ENCODE results near the gene GAD1. TPM values are rescaled to one million over a fixed set of nuclear protein-coding genes. Genes with fewer than 3 reads are reported as not detected.

The GAD1 gene
- total RNA-seq, 2 donors from 2014 or later = 12.8 to 26.3 TPM

GRCh38 chr2:170812710-170813600 lies 3.7 kb upstream of the GAD1 start:
- Mint-ChIP-seq H3K27me3 (ENCODE audit: insufficient read depth) (peaks cover 41% of the 10 kb centered on the region), H3K4me1 (peaks cover 31% of the 10 kb centered on the region), H3K4me3 (peak overlapping the region; percentile 70), H3K27ac (no peak overlapping the region), H3K9me3 (no peaks in the 10 kb centered on the region), H3K36me3 (ENCODE audit: low read depth) (no peaks in the 10 kb centered on the region)
- Histone ChIP-seq H3K4me1 (ENCODE audit: control insufficient read depth, insufficient read depth, low read length) (peaks cover 4% of the 10 kb centered on the region), H3K4me3 (ENCODE audit: low read length) (peak overlapping the region; percentile 78), H3K27ac (ENCODE audit: low read depth, low read length) (no peak overlapping the region), H3K27me3 (ENCODE audit: control insufficient read depth, insufficient read depth, low read length, poor library complexity, severe bottlenecking) (peaks cover 35% of the 10 kb centered on the region), H3K9ac (ENCODE audit: extremely low read depth, low read length, poor library complexity, severe bottlenecking) (no peak overlapping the region), H3K36me3 (ENCODE audit: control insufficient read depth, insufficient read depth, low read length) (no peaks in the 10 kb centered on the region), H3K9me3 (ENCODE audit: control insufficient read depth, low read length) (no peaks in the 10 kb centered on the region)
- peak; percentile 75 for DNase-seq
- 0 to 3% methylated on average over 11 to 14 of the region's 14 CpGs for whole genome bisulfite sequencing, 2 experiments (ENCODE audit: insufficient coverage in 1 of 2, insufficient read length in 1 of 2)
- TF ChIP-seq CTCF (conservative IDR thresholded peaks at IDR 0.05) = peak; percentile 89

- Histone ChIP-seq H3K27ac (ENCODE audit: low read depth, low read length) (no peak overlapping the region), H3K27me3 (ENCODE audit: control insufficient read depth, insufficient read depth, low read length, poor library complexity, severe bottlenecking) (peaks cover 41% of the 10 kb centered on the region), H3K4me1 (ENCODE audit: control insufficient read depth, insufficient read depth, low read length) (peaks cover 4% of the 10 kb centered on the region), H3K36me3 (ENCODE audit: control insufficient read depth, insufficient read depth, low read length) (no peaks in the 10 kb centered on the region), H3K4me3 (ENCODE audit: low read length) (peak overlapping the region; percentile 78), H3K9ac (ENCODE audit: extremely low read depth, low read length, poor library complexity, severe bottlenecking) (no peak overlapping the region), H3K9me3 (ENCODE audit: control insufficient read depth, low read length) (no peaks in the 10 kb centered on the region)
- no peak for TF ChIP-seq CTCF (conservative IDR thresholded peaks at IDR 0.05)
- Mint-ChIP-seq H3K27ac (no peak overlapping the region), H3K27me3 (ENCODE audit: insufficient read depth) (peaks cover 50% of the 10 kb centered on the region), H3K36me3 (ENCODE audit: low read depth) (no peaks in the 10 kb centered on the region), H3K9me3 (no peaks in the 10 kb centered on the region), H3K4me1 (peaks cover 34% of the 10 kb centered on the region), H3K4me3 (peak overlapping the region; percentile 70)
- peak; percentile 95 for DNase-seq
- WGBS, 2 experiments (ENCODE audit: insufficient coverage in 1 of 2, insufficient read length in 1 of 2) = 1 to 4% methylated on average over 23 to 39 of the region's 41 CpGs
Measured at GRCh38 chr2:170813611-170814532, 2.8 kb upstream of the GAD1 start.

- Mint-ChIP-seq H3K9me3 (no peaks in the 10 kb centered on the region), H3K27me3 (ENCODE audit: insufficient read depth) (peaks cover 58% of the 10 kb centered on the region), H3K27ac (no peak overlapping the region), H3K4me3 (peak overlapping the region; percentile 70), H3K36me3 (ENCODE audit: low read depth) (no peaks in the 10 kb centered on the region), H3K4me1 (peaks cover 31% of the 10 kb centered on the region)
- peak; percentile 86 for DNase-seq
- peaks cover 4% of the 10 kb centered on the region for H3K4me1 ChIP-seq (ENCODE audit: control insufficient read depth, insufficient read depth, low read length)
- H3K9ac ChIP-seq (ENCODE audit: extremely low read depth, low read length, poor library complexity, severe bottlenecking) = no peak overlapping the region
- 39 to 46% methylated on average over 20 to 30 of the region's 31 CpGs for WGBS, 2 experiments (ENCODE audit: insufficient coverage in 1 of 2, insufficient read length in 1 of 2)
- H3K4me3 ChIP-seq (ENCODE audit: low read length) = no peak overlapping the region
- H3K27me3 ChIP-seq (ENCODE audit: control insufficient read depth, insufficient read depth, low read length, poor library complexity, severe bottlenecking) = peaks cover 49% of the 10 kb centered on the region
- H3K27ac ChIP-seq (ENCODE audit: low read depth, low read length) = no peak overlapping the region
- H3K9me3 ChIP-seq (ENCODE audit: control insufficient read depth, low read length) = no peaks in the 10 kb centered on the region
- H3K36me3 ChIP-seq (ENCODE audit: control insufficient read depth, insufficient read depth, low read length) = no peaks in the 10 kb centered on the region
- no peak for TF ChIP-seq CTCF (conservative IDR thresholded peaks at IDR 0.05)
Measured at GRCh38 chr2:170814533-170815230, 2.0 kb upstream of the GAD1 start.

Measured in endodermal cell (in vitro differentiated cells).